Sigmoid colon (tissue), 7 donors: ENCODE results near the gene SLC25A44. TPM values are rescaled to one million over a fixed set of nuclear protein-coding genes. Genes with fewer than 3 reads are reported as not detected.

ENCODE experiments used
- DNase-seq: peaks from one replicate; pipeline ENCODE4 v3.0.0-alpha.2; 2019
- H3K27ac ChIP-seq, 4 donors: fragments of 200-600 bp; sonication (generic); one replicate each; pipeline ENCODE4 v1.5.1; 2016 to 2019; ENCODE audit warnings: mild to moderate bottlenecking in 1 of 4
- H3K27me3 ChIP-seq, 3 donors: fragments of 200-600 bp; sonication (generic); one replicate each; pipeline ENCODE4 v1.5.1; 2019; ENCODE audit warnings: mild to moderate bottlenecking in 1 of 3
- H3K36me3 ChIP-seq, 4 donors: fragments of 200-600 bp; sonication (generic); one replicate each; pipeline ENCODE4 v1.5.1; 2016 to 2019
- H3K4me1 ChIP-seq, 4 donors: fragments of 200-600 bp; sonication (generic); one replicate each; pipeline ENCODE4 v1.5.1; 2017 to 2019
- H3K4me3 ChIP-seq, 4 donors: fragments of 200-600 bp; sonication (generic); one replicate each; pipeline ENCODE4 v1.5.1; 2017 to 2019; ENCODE audit warnings: mild to moderate bottlenecking in 2 of 4, moderate library complexity in 1 of 4
- H3K9me3 ChIP-seq, 4 donors: fragments of 200-600 bp in 3 of 4; sonication (generic) in 3 of 4; one replicate each; pipeline versions ENCODE4 v1.5.1 to v1.6.1; 2013 to 2019
- CTCF ChIP-seq, 4 experiments: fragments of 450-650 bp in 3 of 4; fragments of 200-600 bp in 1 of 4; IDR thresholded peaks; one replicate each; pipeline ENCODE4 v1.5.1; 2016 to 2019; ENCODE audit warnings: antibody characterized with exemption in 4 of 4, mild to moderate bottlenecking in 3 of 4, moderate library complexity in 2 of 4
- EP300 ChIP-seq, 4 donors: sonication (generic); formaldehyde crosslinking; IDR thresholded peaks; one replicate each; pipeline ENCODE4 v1.6.1; 2017; ENCODE audit warnings: antibody characterized with exemption in 4 of 4
- POLR2A ChIP-seq, 2 donors: fragments of 450-650 bp; IDR thresholded peaks; one replicate each; pipeline ENCODE4 v1.6.1; 2016; ENCODE audit warnings: antibody characterized with exemption in 2 of 2, mild to moderate bottlenecking in 2 of 2, moderate library complexity in 2 of 2
- POLR2AphosphoS5 ChIP-seq, 4 donors: sonication (generic); formaldehyde crosslinking; IDR thresholded peaks; one replicate each; pipeline ENCODE4 v1.6.1; 2017; ENCODE audit warnings: antibody characterized with exemption in 4 of 4
- WGBS, 2 donors: extraction: QIAGEN DNeasy Blood & Tissue Kit; methylation state at CpG; one replicate each; pipeline ENCODE4 v1.1.7; 2013; 5-methylcytosine and 5-hydroxymethylcytosine counted together
- intact Hi-C: fragments of 100-400 bp; cut with DNase I; formaldehyde crosslinking; loops from one replicate; pipeline ENCODE4 v1.15.1; 2023
- polyA plus RNA-seq, 3 donors: library from polyadenylated mRNA; stranded (reverse); fragments of 200-250 nt; gene quantifications; one replicate each; pipeline ENCODE4 v1.2.3, GENCODE V29; 2013
- total RNA-seq, 4 donors: library from RNA; depleted of rRNA; stranded (reverse); fragments of >200 nt; gene quantifications; one replicate each; pipeline ENCODE4 v1.1.0, GENCODE V29; 2016
- donor health status: healthy with polysubstance abuse.
- donor health status: Bipolar disorder and iron deficiency.
- donor health status: healthy.

SLC25A44 gene
- total and polyA plus RNA-seq, 7 donors = 7.8 to 15.3 (median 10.0) TPM

DNA sequence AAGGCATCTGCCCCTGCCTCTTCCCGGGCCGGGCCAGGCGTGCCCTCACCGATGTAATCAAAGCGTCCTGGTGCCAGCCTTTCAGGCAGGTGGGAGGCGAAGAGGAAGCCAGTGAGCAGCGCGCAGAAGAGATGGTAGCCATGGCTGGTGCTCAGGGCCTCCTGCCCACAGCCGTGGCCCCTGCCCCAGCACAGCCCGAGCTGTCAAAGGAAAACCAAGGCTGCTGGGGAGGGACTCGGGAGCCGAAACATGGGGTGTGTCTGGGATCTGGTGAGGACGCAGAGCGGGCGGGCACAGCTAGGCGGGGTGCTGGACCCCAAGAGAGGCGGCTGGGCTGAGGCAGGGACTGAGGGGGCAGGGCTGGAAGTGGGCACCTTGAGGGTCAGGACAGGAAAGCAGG is 50.8 kb downstream of the SLC25A44 start:
- Histone ChIP-seq H3K27me3 (peaks cover 15 to 35% (median 18%) of the 10 kb centered on the region in 3 donors), H3K36me3 (peaks cover 0 to 25% (median 8%) of the 10 kb centered on the region in 4 donors), H3K4me3 (no peak overlapping the region), H3K4me1 (peaks cover 0 to 26% (median 23%) of the 10 kb centered on the region in 4 donors), H3K9me3 (no peaks in the 10 kb centered on the region), H3K27ac (no peak overlapping the region)
- TF ChIP-seq POLR2AphosphoS5 (IDR thresholded peaks at IDR 0.05) = no peak
- no peak for TF ChIP-seq POLR2A (IDR thresholded peaks at IDR 0.05)
- TF ChIP-seq CTCF (IDR thresholded peaks at IDR 0.05) = no peak
- TF ChIP-seq EP300 (IDR thresholded peaks at IDR 0.05) = no peak
- no peak for DNase-seq
- intact Hi-C loops = no loop called here
- WGBS, 2 donors = 29 to 88% methylated on average over 17 of the region's 17 CpGs

- Histone ChIP-seq H3K36me3 (peaks cover 7 to 27% (median 12%) of the 10 kb centered on the region in 4 donors), H3K27me3 (peaks cover 15 to 35% (median 18%) of the 10 kb centered on the region in 3 donors), H3K27ac (no peak overlapping the region), H3K9me3 (no peaks in the 10 kb centered on the region), H3K4me1 (peaks cover 0 to 26% (median 23%) of the 10 kb centered on the region in 4 donors), H3K4me3 (peak overlapping the region in 3 of 4 donors; percentile 3 to 30 (median 16))
- intact Hi-C loops = no loop called here
- no peak for DNase-seq
- 1 to 5% methylated on average over 69 of the region's 69 CpGs for WGBS, 2 donors
- no peak for TF ChIP-seq CTCF (IDR thresholded peaks at IDR 0.05)
- peak in 1 of 4 donors; percentile 33 for TF ChIP-seq POLR2AphosphoS5 (IDR thresholded peaks at IDR 0.05)
- no peak for TF ChIP-seq EP300 (IDR thresholded peaks at IDR 0.05)
- no peak for TF ChIP-seq POLR2A (IDR thresholded peaks at IDR 0.05)
Measured at GRCh38 chr1:156245451-156246232, 51.7 kb downstream of the SLC25A44 start.

DNA sequence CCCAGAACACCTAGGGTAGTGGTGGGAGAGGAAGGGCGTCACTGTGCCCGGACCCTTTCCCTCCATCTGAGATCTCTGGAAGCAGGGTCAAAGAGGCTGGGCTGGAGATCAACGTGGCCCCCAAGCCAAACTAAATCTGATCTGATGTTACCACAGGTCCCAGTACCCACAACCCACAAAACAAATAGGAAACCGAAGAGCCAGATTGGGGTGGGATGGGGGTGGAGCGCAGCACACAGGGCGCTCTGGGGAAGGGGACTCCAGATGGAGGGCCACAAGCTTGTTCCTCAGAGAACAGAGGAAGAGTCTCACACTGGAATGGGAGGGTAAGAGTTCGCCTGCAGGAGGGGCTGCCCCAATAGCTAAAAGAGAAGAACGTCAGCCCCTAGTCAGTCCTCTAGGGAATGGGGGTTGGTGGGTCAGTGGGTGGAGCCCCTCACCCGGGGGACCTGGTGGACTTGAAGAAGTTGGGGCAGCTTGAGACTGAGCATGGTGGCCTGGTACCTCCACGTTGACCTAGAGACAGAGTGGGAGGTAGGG is 52.4 kb downstream of the SLC25A44 start:
- H3K27me3 ChIP-seq = peaks cover 15 to 35% (median 18%) of the 10 kb centered on the region in 3 donors
- H3K4me1 ChIP-seq = peaks cover 0 to 26% (median 23%) of the 10 kb centered on the region in 4 donors
- no peaks in the 10 kb centered on the region for H3K9me3 ChIP-seq
- intact Hi-C loops = no loop called here
- peaks cover 14 to 27% (median 19%) of the 10 kb centered on the region in 4 donors for H3K36me3 ChIP-seq
- TF ChIP-seq EP300 (IDR thresholded peaks at IDR 0.05) = no peak
- no peak for TF ChIP-seq POLR2AphosphoS5 (IDR thresholded peaks at IDR 0.05)
- TF ChIP-seq CTCF (IDR thresholded peaks at IDR 0.05) = no peak
- TF ChIP-seq POLR2A (IDR thresholded peaks at IDR 0.05) = no peak
- no peak overlapping the region for H3K4me3 ChIP-seq
- H3K27ac ChIP-seq = no peak overlapping the region
- DNase-seq = no peak
- WGBS, 2 donors = 46 to 53% methylated on average over 10 of the region's 10 CpGs

DNA sequence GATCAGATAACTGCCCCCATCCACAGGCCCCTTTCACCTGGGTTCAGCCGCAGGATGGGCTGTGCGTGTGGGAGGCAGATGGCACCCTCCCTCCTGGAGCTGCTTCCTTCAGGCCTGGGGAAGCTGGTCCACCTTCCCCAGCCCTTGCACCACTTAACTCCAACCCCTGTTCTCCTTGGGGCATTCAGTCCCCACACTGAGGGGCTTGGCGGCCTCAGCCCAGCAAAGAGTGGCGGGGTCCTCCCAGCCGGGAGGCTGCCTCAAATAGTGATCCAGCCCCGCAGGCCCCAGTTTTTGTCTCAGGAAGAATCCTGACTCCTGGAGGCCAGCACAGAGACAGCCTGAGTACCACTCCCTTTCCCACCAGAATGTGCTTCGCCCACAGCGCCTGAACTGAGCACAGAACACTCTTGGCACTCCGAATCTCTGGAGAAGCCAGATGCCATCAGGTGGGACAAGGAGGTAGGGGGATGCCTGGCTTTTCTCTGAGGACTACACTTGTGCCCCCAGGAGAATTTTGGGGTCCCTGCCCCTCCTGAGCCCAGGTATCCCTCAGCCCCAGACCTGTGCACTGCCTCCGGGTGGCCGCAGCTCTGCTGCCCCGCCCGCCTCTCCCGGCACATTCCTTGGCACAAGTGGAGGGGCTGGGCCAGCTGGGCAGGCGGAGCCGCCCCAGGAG is 53.0 kb downstream of the SLC25A44 start:
- peak; percentile 74 for DNase-seq
- peaks cover 19 to 29% (median 25%) of the 10 kb centered on the region in 4 donors for H3K36me3 ChIP-seq
- H3K9me3 ChIP-seq = no peaks in the 10 kb centered on the region
- no peak overlapping the region for H3K27ac ChIP-seq
- peaks cover 15 to 35% (median 18%) of the 10 kb centered on the region in 3 donors for H3K27me3 ChIP-seq
- intact Hi-C loops = no loop called here
- 27 to 56% methylated on average over 16 of the region's 16 CpGs for WGBS, 2 donors
- peaks cover 0 to 26% (median 23%) of the 10 kb centered on the region in 4 donors for H3K4me1 ChIP-seq
- TF ChIP-seq POLR2AphosphoS5 (IDR thresholded peaks at IDR 0.05) (peak in 2 of 4 donors; percentile 13 to 26), CTCF (IDR thresholded peaks at IDR 0.05) (no peak), POLR2A (IDR thresholded peaks at IDR 0.05) (no peak), EP300 (IDR thresholded peaks at IDR 0.05) (no peak)
- H3K4me3 ChIP-seq = no peak overlapping the region
